ENCODE measurements around the gene SATB2. TPM values are rescaled to one million over a fixed set of nuclear protein-coding genes. Genes with fewer than 3 reads are reported as not detected.

Gene SATB2
- total RNA-seq, 1 experiment from 2014 or later, result 7.8 TPM

DNA sequence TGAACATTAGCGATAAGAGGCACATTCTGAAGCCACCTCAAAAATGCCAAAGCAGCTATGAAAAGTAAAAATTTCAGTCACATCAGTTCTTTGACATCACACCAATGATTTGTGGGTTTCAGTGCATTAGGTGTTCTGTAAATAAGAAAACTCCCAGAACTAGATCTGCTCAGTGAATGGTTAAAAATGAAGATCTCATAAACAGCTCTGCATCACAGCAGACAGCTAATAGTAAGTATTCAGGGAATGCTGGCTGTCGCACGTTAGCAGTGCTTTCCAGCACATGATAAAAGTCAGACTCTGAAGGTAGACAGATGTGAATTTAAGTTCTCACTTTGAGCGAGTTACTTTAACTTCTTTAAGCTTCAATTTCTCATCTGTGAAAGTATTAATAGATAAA lies 154.9 kb downstream of the SATB2 start:
- intact Hi-C loops (cut with micrococcal nuclease; ENCODE audit: unreplicated experiment), result no loop called here
- no peaks in the 10 kb centered on the region for H3F3A ChIP-seq (ENCODE audit: insufficient read depth, low read depth)
- ChIA-PET POLR2A (ENCODE audit: unreplicated experiment) (no interaction called here), CTCF (no interaction called here)
- H3K4me3 ChIP-seq, result no peak overlapping the region
- H3K27me3 ChIP-seq (ENCODE audit: insufficient read depth, low read depth), result no peaks in the 10 kb centered on the region
- no peaks in the 10 kb centered on the region for H3K79me2 ChIP-seq (ENCODE audit: low read depth)
- H3K4me1 ChIP-seq (replicated peaks; ENCODE audit: insufficient read depth), result no peaks in the 10 kb centered on the region
- no peak overlapping the region for H2AFZ ChIP-seq
- no peak overlapping the region for H3K4me2 ChIP-seq
- no peak for DNase-seq
- H3K27ac ChIP-seq, result no peak overlapping the region
- no peak for TF ChIP-seq EZH2 (IDR thresholded peaks at IDR 0.05; ENCODE audit: low read depth)
- TF ChIP-seq, protein P1, sequence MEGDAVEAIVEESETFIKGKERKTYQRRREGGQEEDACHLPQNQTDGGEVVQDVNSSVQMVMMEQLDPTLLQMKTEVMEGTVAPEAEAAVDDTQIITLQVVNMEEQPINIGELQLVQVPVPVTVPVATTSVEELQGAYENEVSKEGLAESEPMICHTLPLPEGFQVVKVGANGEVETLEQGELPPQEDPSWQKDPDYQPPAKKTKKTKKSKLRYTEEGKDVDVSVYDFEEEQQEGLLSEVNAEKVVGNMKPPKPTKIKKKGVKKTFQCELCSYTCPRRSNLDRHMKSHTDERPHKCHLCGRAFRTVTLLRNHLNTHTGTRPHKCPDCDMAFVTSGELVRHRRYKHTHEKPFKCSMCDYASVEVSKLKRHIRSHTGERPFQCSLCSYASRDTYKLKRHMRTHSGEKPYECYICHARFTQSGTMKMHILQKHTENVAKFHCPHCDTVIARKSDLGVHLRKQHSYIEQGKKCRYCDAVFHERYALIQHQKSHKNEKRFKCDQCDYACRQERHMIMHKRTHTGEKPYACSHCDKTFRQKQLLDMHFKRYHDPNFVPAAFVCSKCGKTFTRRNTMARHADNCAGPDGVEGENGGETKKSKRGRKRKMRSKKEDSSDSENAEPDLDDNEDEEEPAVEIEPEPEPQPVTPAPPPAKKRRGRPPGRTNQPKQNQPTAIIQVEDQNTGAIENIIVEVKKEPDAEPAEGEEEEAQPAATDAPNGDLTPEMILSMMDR (conservative IDR thresholded peaks at IDR 0.05), result no peak
- no peaks in the 10 kb centered on the region for H3K36me3 ChIP-seq (ENCODE audit: low read depth)
- no peaks in the 10 kb centered on the region for H3K9me2 ChIP-seq (ENCODE audit: insufficient read depth)
- no peaks in the 10 kb centered on the region; the same call in 1 of the 2 replicates for H4K20me1 ChIP-seq (ENCODE audit: insufficient read depth)
- no TSS peak for BruUV-seq (replicated peaks)
- H3K9me3 ChIP-seq (ENCODE audit: insufficient read depth, low read depth), result no peaks in the 10 kb centered on the region

DNA sequence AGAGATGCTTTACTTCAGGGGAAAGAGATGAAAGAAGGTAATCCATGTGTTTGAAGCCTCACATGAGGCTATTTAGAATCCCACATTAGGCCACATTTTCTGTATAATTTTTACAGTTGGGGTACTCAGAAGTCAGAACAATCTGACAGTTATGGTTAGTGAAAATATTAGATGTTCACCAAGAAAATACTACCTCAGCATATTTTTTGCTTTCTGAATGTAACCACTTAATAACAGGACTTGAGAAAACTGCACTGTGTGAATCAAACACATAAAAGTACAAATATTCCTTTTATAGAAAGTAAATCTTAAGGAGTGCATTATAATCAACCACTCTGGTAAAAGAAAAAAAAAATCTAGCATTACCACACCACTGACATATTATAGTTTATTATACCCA lies 169.3 kb downstream of the SATB2 start:
- no TSS peak for BruUV-seq (replicated peaks)
- Histone ChIP-seq H4K20me1 (ENCODE audit: insufficient read depth) (no peaks in the 10 kb centered on the region), H3K4me2 (no peak overlapping the region), H2AFZ (no peak overlapping the region), H3K79me2 (ENCODE audit: low read depth) (no peaks in the 10 kb centered on the region), H3K27ac (no peak overlapping the region), H3K4me3 (no peak overlapping the region), H3F3A (ENCODE audit: insufficient read depth, low read depth) (no peaks in the 10 kb centered on the region), H3K9me2 (ENCODE audit: insufficient read depth) (no peaks in the 10 kb centered on the region), H3K36me3 (ENCODE audit: low read depth) (no peaks in the 10 kb centered on the region), H3K27me3 (ENCODE audit: insufficient read depth, low read depth) (no peaks in the 10 kb centered on the region), H3K4me1 (replicated peaks; ENCODE audit: insufficient read depth) (no peaks in the 10 kb centered on the region), H3K9me3 (ENCODE audit: insufficient read depth, low read depth) (no peaks in the 10 kb centered on the region)
- DNase-seq, result no peak
- intact Hi-C loops (cut with micrococcal nuclease; ENCODE audit: unreplicated experiment), result no loop called here
- ChIA-PET POLR2A (ENCODE audit: unreplicated experiment) (no interaction called here), CTCF (no interaction called here)
- TF ChIP-seq EZH2 (IDR thresholded peaks at IDR 0.05; ENCODE audit: low read depth), result no peak
- TF ChIP-seq, protein P1 (conservative IDR thresholded peaks at IDR 0.05), result no peak

DNA sequence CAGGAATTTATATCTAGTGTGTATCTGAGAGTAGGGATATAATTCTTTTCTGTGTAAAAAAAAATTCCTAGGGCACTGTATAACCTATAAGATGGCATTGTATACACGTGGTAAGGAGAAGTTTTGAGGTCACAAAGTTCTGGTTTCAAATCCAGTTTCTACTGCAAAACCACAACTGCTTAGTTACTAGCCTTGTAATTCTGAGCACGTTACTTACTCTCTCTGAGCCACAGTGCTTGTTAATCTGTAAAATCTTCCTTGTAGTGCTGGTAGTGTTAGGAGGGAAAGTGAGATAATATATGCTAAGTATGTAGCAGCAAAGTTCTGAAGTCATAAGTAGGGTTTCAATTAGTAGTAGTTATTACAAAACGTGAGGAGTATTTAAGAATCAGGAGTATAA lies 175.4 kb downstream of the SATB2 start:
- no peaks in the 10 kb centered on the region for H3K27me3 ChIP-seq (ENCODE audit: insufficient read depth, low read depth)
- H2AFZ ChIP-seq, result no peak overlapping the region
- H3K4me3 ChIP-seq, result no peak overlapping the region
- POLR2A ChIA-PET (ENCODE audit: unreplicated experiment), result no interaction called here
- DNase-seq, result no peak
- no peaks in the 10 kb centered on the region for H3K9me3 ChIP-seq (ENCODE audit: insufficient read depth, low read depth)
- CTCF ChIA-PET, result no interaction called here
- no peak overlapping the region for H3K27ac ChIP-seq
- no peaks in the 10 kb centered on the region for H3K9me2 ChIP-seq (ENCODE audit: insufficient read depth)
- H3K79me2 ChIP-seq (ENCODE audit: low read depth), result no peaks in the 10 kb centered on the region
- no peak for TF ChIP-seq EZH2 (IDR thresholded peaks at IDR 0.05; ENCODE audit: low read depth)
- TF ChIP-seq, protein P1 (conservative IDR thresholded peaks at IDR 0.05), result no peak
- intact Hi-C loops (cut with micrococcal nuclease; ENCODE audit: unreplicated experiment), result no loop called here
- H3K4me2 ChIP-seq, result no peak overlapping the region
- no TSS peak for BruUV-seq (replicated peaks)
- H3K4me1 ChIP-seq (replicated peaks; ENCODE audit: insufficient read depth), result peaks cover 8% of the 10 kb centered on the region; the same call in 1 of the 2 replicates
- no peaks in the 10 kb centered on the region; the same call in 1 of the 2 replicates for H3F3A ChIP-seq (ENCODE audit: insufficient read depth, low read depth)
- no peaks in the 10 kb centered on the region for H4K20me1 ChIP-seq (ENCODE audit: insufficient read depth)
- H3K36me3 ChIP-seq (ENCODE audit: low read depth), result no peaks in the 10 kb centered on the region
